Adrenal gland (tissue), 12 donors: ENCODE measurements around the gene ZNRF1. TPM values are rescaled to one million over a fixed set of nuclear protein-coding genes. Genes with fewer than 3 reads are reported as not detected.
A peak's percentile ranks its signal among the peaks of the same experiment; 100 is the strongest.

Experiments used
- DNase-seq, 7 donors: peaks; one replicate each; pipeline ENCODE4 v3.0.0-alpha.2; 2019 to 2020
- H3K27ac ChIP-seq, 5 donors: fragments of 200-600 bp; sonication (generic) in 4 of 5; 1 replicate in 3 of 5; 2 replicates in 2 of 5; pipeline versions ENCODE4 v1.5.1 to v1.8.0; 2016 to 2020; ENCODE audit warnings: mild to moderate bottlenecking in 1 of 5
- H3K27me3 ChIP-seq: fragments of 200-600 bp; 2 replicates; pipeline ENCODE4 v1.8.0; 2021
- H3K36me3 ChIP-seq, 2 donors: fragments of 200-600 bp; replicated peaks in 1 of 2; 1 replicate in 1 of 2; 2 replicates in 1 of 2; pipeline versions ENCODE4 v1.5.1 to v1.8.0; 2018 to 2022
- H3K4me1 ChIP-seq, 2 donors: fragments of 200-600 bp; replicated peaks in 1 of 2; 1 replicate in 1 of 2; 2 replicates in 1 of 2; pipeline versions ENCODE4 v1.5.1 to v1.8.0; 2018 to 2021
- H3K4me3 ChIP-seq, 4 donors: fragments of 200-600 bp; sonication (generic) in 3 of 4; one replicate each; pipeline ENCODE4 v1.5.1; 2016 to 2018
- H3K9me3 ChIP-seq, 3 donors: fragments of 200-600 bp; sonication (generic) in 1 of 3; replicated peaks in 1 of 3; 1 replicate in 2 of 3; 2 replicates in 1 of 3; pipeline versions ENCODE4 v1.5.1 to v1.8.0; 2016 to 2021
- POLR2A ChIP-seq, 2 donors: fragments of 450-650 bp; IDR thresholded peaks; one replicate each; pipeline ENCODE4 v1.6.1; 2017; ENCODE audit warnings: antibody characterized with exemption in 2 of 2, mild to moderate bottlenecking in 2 of 2, moderate library complexity in 1 of 2
- WGBS, 4 donors: extraction: QIAGEN DNeasy Blood & Tissue Kit in 2 of 4; methylation state at CpG; one replicate each; pipeline versions ENCODE4 v1.1.5 to v1.1.7; 2013 to 2017; 5-methylcytosine and 5-hydroxymethylcytosine counted together
- intact Hi-C, 2 donors: fragments of 100-400 bp; cut with DNase I; formaldehyde crosslinking; loops; one replicate each; pipeline versions ENCODE4 v1.14.1 to v1.15.0; 2022 to 2023
- polyA plus RNA-seq, 3 donors: library from polyadenylated mRNA; stranded (reverse); fragments of 200-250 nt in 2 of 3; fragments of 350-450 nt in 1 of 3; fragmentation: Illumina TruSeq in 1 of 3; extraction: RNeasy Lipid Tissue Mini Kit (QIAGEN cat#74804) in 1 of 3; gene quantifications; one replicate each; pipeline ENCODE4 v1.2.3, GENCODE V29; 2013 to 2014
- total RNA-seq, 9 donors: library from RNA; depleted of rRNA in 4 of 9; stranded (reverse); fragments of >200 nt in 4 of 9; fragments of 120-200 nt in 1 of 9; fragmentation: NEBNext Ultra II Directional in 1 of 9; extraction: Animal tissue kit (Norgen Biotek cat#: 25700) in 1 of 9; gene quantifications; one replicate each; pipeline versions ENCODE4 v1.1.0 to v1.2.4, GENCODE V29; 2013 to 2023
- TF ChIP-seq, protein P1 (sequence below), 6 experiments: fragments of 450-650 bp in 4 of 6; fragments of 200-600 bp in 2 of 6; sonication (generic) in 1 of 6; IDR thresholded peaks; 1 replicate in 5 of 6; 2 replicates in 1 of 6; pipeline versions ENCODE4 v1.5.1 to v1.8.0; 2016 to 2021; ENCODE audit warnings: antibody characterized with exemption in 6 of 6, mild to moderate bottlenecking in 2 of 6, moderate library complexity in 1 of 6
- donor health status: healthy with polysubstance abuse.
- donor health status: Bipolar disorder and iron deficiency.
- donor health status: DM: yes; HTN: yes; CAD: no.
- donor health status: DM: no; HTN: no; CAD: no.
- donor health status: DM: no; HTN: no; CAD: no.
- donor health status: DM: yes; HTN: yes; CAD: no.

The ZNRF1 gene
- total and polyA plus RNA-seq, 12 donors = 9.9 to 29.2 (median 25.4) TPM

GRCh38 chr16:75143941-75144340 is 145.1 kb downstream of the ZNRF1 start:
- intact Hi-C loops = no loop called here
- Histone ChIP-seq H3K4me3 (no peak overlapping the region), H3K9me3 (no peaks in the 10 kb centered on the region), H3K27ac (no peak overlapping the region), H3K36me3 (no peaks in the 10 kb centered on the region), H3K4me1 (no peaks in the 10 kb centered on the region), H3K27me3 (no peaks in the 10 kb centered on the region)
- WGBS, 4 donors = 76 to 87% (median 82%) methylated on average over 6 of the region's 6 CpGs
- no peak for TF ChIP-seq POLR2A (IDR thresholded peaks at IDR 0.05)
- TF ChIP-seq, protein P1, sequence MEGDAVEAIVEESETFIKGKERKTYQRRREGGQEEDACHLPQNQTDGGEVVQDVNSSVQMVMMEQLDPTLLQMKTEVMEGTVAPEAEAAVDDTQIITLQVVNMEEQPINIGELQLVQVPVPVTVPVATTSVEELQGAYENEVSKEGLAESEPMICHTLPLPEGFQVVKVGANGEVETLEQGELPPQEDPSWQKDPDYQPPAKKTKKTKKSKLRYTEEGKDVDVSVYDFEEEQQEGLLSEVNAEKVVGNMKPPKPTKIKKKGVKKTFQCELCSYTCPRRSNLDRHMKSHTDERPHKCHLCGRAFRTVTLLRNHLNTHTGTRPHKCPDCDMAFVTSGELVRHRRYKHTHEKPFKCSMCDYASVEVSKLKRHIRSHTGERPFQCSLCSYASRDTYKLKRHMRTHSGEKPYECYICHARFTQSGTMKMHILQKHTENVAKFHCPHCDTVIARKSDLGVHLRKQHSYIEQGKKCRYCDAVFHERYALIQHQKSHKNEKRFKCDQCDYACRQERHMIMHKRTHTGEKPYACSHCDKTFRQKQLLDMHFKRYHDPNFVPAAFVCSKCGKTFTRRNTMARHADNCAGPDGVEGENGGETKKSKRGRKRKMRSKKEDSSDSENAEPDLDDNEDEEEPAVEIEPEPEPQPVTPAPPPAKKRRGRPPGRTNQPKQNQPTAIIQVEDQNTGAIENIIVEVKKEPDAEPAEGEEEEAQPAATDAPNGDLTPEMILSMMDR (IDR thresholded peaks at IDR 0.05) = no peak
- no peak for DNase-seq

DNA sequence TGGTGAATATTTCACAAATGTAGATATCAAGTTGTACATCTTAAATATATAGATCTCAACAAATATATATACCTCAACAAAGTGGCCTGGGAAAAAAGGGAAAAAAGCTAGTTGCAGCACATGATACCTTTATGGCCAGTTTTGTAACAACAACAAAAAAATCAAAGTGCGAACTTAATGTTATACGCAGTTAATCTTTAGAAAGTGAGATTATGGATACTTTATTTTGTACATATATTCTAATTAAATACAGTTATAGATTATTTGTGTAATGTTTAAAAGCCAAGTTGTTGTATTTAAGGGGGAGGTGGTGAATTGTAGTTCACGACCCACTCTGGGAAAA is 149.1 kb downstream of the ZNRF1 start:
- intact Hi-C loops = no loop called here
- DNase-seq = no peak
- Histone ChIP-seq H3K36me3 (no peaks in the 10 kb centered on the region), H3K27me3 (no peaks in the 10 kb centered on the region), H3K9me3 (peaks cover 0 to 11% (median 9%) of the 10 kb centered on the region in 3 donors), H3K4me3 (peak overlapping the region in 2 of 4 donors; percentile 77 to 88), H3K4me1 (no peaks in the 10 kb centered on the region), H3K27ac (no peak overlapping the region)
- TF ChIP-seq, protein P1 (IDR thresholded peaks at IDR 0.05) = no peak
- TF ChIP-seq POLR2A (IDR thresholded peaks at IDR 0.05) = no peak
- WGBS, 4 donors = 55 to 61% (median 56%) methylated on average over 3 of the region's 3 CpGs

- intact Hi-C loops = no loop called here
- TF ChIP-seq, protein P1 (IDR thresholded peaks at IDR 0.05) = no peak
- TF ChIP-seq POLR2A (IDR thresholded peaks at IDR 0.05) = peak in 1 of 2 donors; percentile 56
- peak; percentile 94 to 98 (median 97) for DNase-seq
- WGBS, 4 donors = 0 to 1% (median 0%) methylated on average over 28 to 92 of the region's 93 CpGs
- peaks cover 0 to 11% (median 9%) of the 10 kb centered on the region in 3 donors for H3K9me3 ChIP-seq
- H3K36me3 ChIP-seq = no peaks in the 10 kb centered on the region
- H3K4me3 ChIP-seq = peak within 1 kb of the TSS; percentile 77 to 97 (median 86)
- H3K27me3 ChIP-seq = no peaks in the 10 kb centered on the region
- H3K4me1 ChIP-seq = no peaks in the 10 kb centered on the region
- H3K27ac ChIP-seq = peak within 1 kb of the TSS; percentile 23 to 95 (median 91)
Observed at GRCh38 chr16:75148311-75149195, 149.7 kb downstream of the ZNRF1 start, which contains the start of gene ZFP1. Gene ZFP1 (plus strand): TSS chr16:75148524. CDS start chr16:75152952, 4,428 bp downstream.

- peaks cover 0 to 11% (median 9%) of the 10 kb centered on the region in 3 donors for H3K9me3 ChIP-seq
- H3K4me3 ChIP-seq = no peak overlapping the region
- H3K27ac ChIP-seq = no peak overlapping the region
- H3K36me3 ChIP-seq = no peaks in the 10 kb centered on the region
- DNase-seq = no peak
- TF ChIP-seq POLR2A (IDR thresholded peaks at IDR 0.05) = no peak
- TF ChIP-seq, protein P1 (IDR thresholded peaks at IDR 0.05) = no peak
- intact Hi-C loops = no loop called here
- H3K27me3 ChIP-seq = no peaks in the 10 kb centered on the region
- 49 to 78% (median 63%) methylated on average over 2 of the region's 2 CpGs for WGBS, 4 donors
- H3K4me1 ChIP-seq = no peaks in the 10 kb centered on the region
Observed at GRCh38 chr16:75151798-75152197, 153.0 kb downstream of the ZNRF1 start.
